Measurements from ENCODE around the gene ROM1.

The ROM1 gene

GRCh38 chr11:62647609-62648005 is 34.5 kb downstream of the ROM1 start:
- TF ChIP-seq CTCF (IDR thresholded peaks at IDR 0.05) = no peak

- no peak for TF ChIP-seq CTCF (IDR thresholded peaks at IDR 0.05)
Measured at GRCh38 chr11:62648185-62648966, 35.3 kb downstream of the ROM1 start.

GRCh38 chr11:62648967-62649364 is 35.9 kb downstream of the ROM1 start:
- no peak for TF ChIP-seq CTCF (IDR thresholded peaks at IDR 0.05)

GRCh38 chr11:62649486-62649885 is 36.4 kb downstream of the ROM1 start:
- no peak for TF ChIP-seq CTCF (IDR thresholded peaks at IDR 0.05)

- TF ChIP-seq CTCF (IDR thresholded peaks at IDR 0.05) = no peak
Measured at GRCh38 chr11:62652161-62653006, 39.3 kb downstream of the ROM1 start.

GRCh38 chr11:62654297-62654696 is 41.2 kb downstream of the ROM1 start:
- no peak for TF ChIP-seq CTCF (IDR thresholded peaks at IDR 0.05)

- no peak for TF ChIP-seq CTCF (IDR thresholded peaks at IDR 0.05)
Measured at GRCh38 chr11:62656796-62657429, 43.9 kb downstream of the ROM1 start.
